PC-3 (cell line): ENCODE results near the gene RSPH6A. TPM values are rescaled to one million over a fixed set of nuclear protein-coding genes. Genes with fewer than 3 reads are reported as not detected.

Experiments
- ATAC-seq: fragments of 200-7000 bp; cut with Tn5 transposase; 2 replicates; pipeline ENCODE4 v1.9.1; 2020; ENCODE audit warnings: mild to moderate bottlenecking, moderate library complexity
- BruUV-seq: library from RNA; stranded (reverse); fragments of 400-500 nt; replicated peaks from 2 replicates; lab custom pipeline; 2021; lab: Mats Ljungman, UMichigan
- CTCF ChIA-PET: fragments of 300-600 bp; sonication (Branson Sonifier 250); formaldehyde crosslinking; loops from one replicate; lab custom pipeline; 2022; ENCODE audit warnings: antibody characterized with exemption; lab: Charles Lee
- POLR2A ChIA-PET: fragments of 300-600 bp; sonication (Branson Sonifier 250); formaldehyde crosslinking; loops from one replicate; lab custom pipeline; 2022; ENCODE audit warnings: antibody characterized with exemption; ENCODE audit not compliant: unreplicated experiment; lab: Charles Lee
- DNase-seq: peaks from one replicate; pipeline ENCODE4 v3.0.0-alpha.2; 2015
- H2AFZ ChIP-seq: fragments of 300-600 bp; sonication (generic); 2 replicates; pipeline ENCODE4 v1.6.0; 2016; ENCODE audit warnings: antibody characterized with exemption, low read length
- H3F3A ChIP-seq: fragments of 300-600 bp; sonication (generic); one replicate; pipeline ENCODE4 v1.6.0; 2017; ENCODE audit warnings: antibody characterized with exemption, low read length, control low read depth, mild to moderate bottlenecking; ENCODE audit not compliant: unreplicated experiment
- H3K27ac ChIP-seq: fragments of 300-600 bp; sonication (generic); 2 replicates; pipeline ENCODE4 v1.5.1; 2016; ENCODE audit warnings: mild to moderate bottlenecking, low read length
- H3K27me3 ChIP-seq: fragments of 300-600 bp; sonication (generic); 2 replicates; pipeline ENCODE4 v1.6.1; 2016; ENCODE audit warnings: low read length, mixed read lengths
- H3K36me3 ChIP-seq: fragments of 300-600 bp; sonication (generic); 2 replicates; pipeline ENCODE4 v1.6.1; 2016; ENCODE audit warnings: low read depth, mixed run types, low read length, mixed read lengths
- H3K4me1 ChIP-seq: fragments of 300-600 bp; sonication (generic); 2 replicates; pipeline ENCODE4 v1.5.1; 2016; ENCODE audit warnings: low read length; ENCODE audit not compliant: insufficient read depth
- H3K4me2 ChIP-seq: fragments of 300-600 bp; sonication (generic); 2 replicates; pipeline ENCODE4 v1.6.0; 2016; ENCODE audit warnings: low read length
- H3K4me3 ChIP-seq: fragments of 300-600 bp; sonication (generic); 2 replicates; pipeline ENCODE4 v1.5.1; 2016; ENCODE audit warnings: mild to moderate bottlenecking, low read length, mixed read lengths
- H3K79me2 ChIP-seq: fragments of 300-600 bp; sonication (generic); 2 replicates; pipeline ENCODE4 v1.6.1; 2017; ENCODE audit warnings: low read length, mixed read lengths
- H3K9ac ChIP-seq: fragments of 300-600 bp; sonication (generic); 2 replicates; pipeline ENCODE4 v1.6.0; 2016; ENCODE audit warnings: mild to moderate bottlenecking, low read length
- H3K9me2 ChIP-seq: fragments of 300-600 bp; sonication (generic); replicated peaks from 2 replicates; pipeline ENCODE4 v1.6.1; 2016; ENCODE audit warnings: mixed run types, low read length, mixed read lengths
- H3K9me3 ChIP-seq: fragments of 300-600 bp; sonication (generic); 2 replicates; pipeline ENCODE4 v1.6.1; 2016; ENCODE audit warnings: low read length, mixed read lengths
- H4K20me1 ChIP-seq: fragments of 300-600 bp; sonication (generic); 2 replicates; pipeline ENCODE4 v1.6.1; 2016; ENCODE audit warnings: low read length, mixed read lengths
- CTCF ChIP-seq: fragments of 300-600 bp; sonication (generic); conservative IDR thresholded peaks from 2 replicates; pipeline ENCODE4 v1.5.1; 2017; ENCODE audit warnings: antibody characterized with exemption, low read depth, mild to moderate bottlenecking, low read length
- EZH2 ChIP-seq: fragments of 300-600 bp; sonication (generic); IDR thresholded peaks from one replicate; pipeline ENCODE4 v1.6.1; 2017; ENCODE audit warnings: antibody characterized with exemption, mild to moderate bottlenecking, low read length; ENCODE audit not compliant: unreplicated experiment
- EZH2phosphoT487 ChIP-seq: fragments of 300-600 bp; sonication (generic); IDR thresholded peaks from 2 replicates; pipeline ENCODE4 v1.6.1; 2018; ENCODE audit warnings: mild to moderate bottlenecking, antibody characterized with exemption, low read length, borderline replicate concordance
- intact Hi-C: fragments of 100-400 bp; cut with micrococcal nuclease; formaldehyde crosslinking; loops from 2 replicates; pipeline ENCODE4 v1.9.0; 2023
- total RNA-seq: library from RNA; depleted of rRNA; stranded (reverse); fragments of >200 nt; gene quantifications from 2 replicates; pipeline ENCODE4 v1.2.3, GENCODE V29; 2014

The RSPH6A gene
- total RNA-seq, 1 experiment from 2014 or later = not detected

GRCh38 chr19:45805719-45806118, 9.4 kb downstream of the RSPH6A start:
- BruUV-seq = no TSS peak
- TF ChIP-seq CTCF (no peak), EZH2phosphoT487 (no peak), EZH2 (no peak)
- H3K27me3 ChIP-seq = no peaks in the 10 kb centered on the region
- no peaks in the 10 kb centered on the region for H3K36me3 ChIP-seq
- H3F3A ChIP-seq = no peaks in the 10 kb centered on the region
- no peaks in the 10 kb centered on the region for H4K20me1 ChIP-seq
- no peak overlapping the region for H3K4me3 ChIP-seq
- ChIA-PET CTCF (no interaction called here), POLR2A (no interaction called here)
- no peak overlapping the region for H3K9ac ChIP-seq
- peaks cover 7% of the 10 kb centered on the region for H3K4me1 ChIP-seq
- no peak overlapping the region for H2AFZ ChIP-seq
- no peaks in the 10 kb centered on the region for H3K9me2 ChIP-seq
- H3K9me3 ChIP-seq = no peaks in the 10 kb centered on the region
- no peak overlapping the region for H3K4me2 ChIP-seq
- no peak for ATAC-seq
- no peak overlapping the region for H3K27ac ChIP-seq
- H3K79me2 ChIP-seq = no peaks in the 10 kb centered on the region
- intact Hi-C loops = no loop called here
- no peak for DNase-seq

GRCh38 chr19:45804959-45805230, 10.2 kb downstream of the RSPH6A start:
- H3K36me3 ChIP-seq = no peaks in the 10 kb centered on the region
- H3K9ac ChIP-seq = no peak overlapping the region
- no peak overlapping the region for H3K27ac ChIP-seq
- H3K4me2 ChIP-seq = no peak overlapping the region
- ChIA-PET CTCF (no interaction called here), POLR2A (no interaction called here)
- intact Hi-C loops = no loop called here
- ATAC-seq = no peak
- BruUV-seq = no TSS peak
- no peaks in the 10 kb centered on the region for H3K9me3 ChIP-seq
- H3K79me2 ChIP-seq = no peaks in the 10 kb centered on the region
- H3K4me1 ChIP-seq = peaks cover 6% of the 10 kb centered on the region
- no peaks in the 10 kb centered on the region for H3K27me3 ChIP-seq
- H4K20me1 ChIP-seq = no peaks in the 10 kb centered on the region
- H3K4me3 ChIP-seq = no peak overlapping the region
- DNase-seq = no peak
- no peaks in the 10 kb centered on the region for H3F3A ChIP-seq
- TF ChIP-seq EZH2phosphoT487 (no peak), CTCF (no peak), EZH2 (no peak)
- no peak overlapping the region for H2AFZ ChIP-seq
- no peaks in the 10 kb centered on the region for H3K9me2 ChIP-seq

GRCh38 chr19:45804140-45804958, 10.8 kb downstream of the RSPH6A start:
- Histone ChIP-seq H3K9me3 (no peaks in the 10 kb centered on the region), H3K4me2 (no peak overlapping the region), H3K27ac (no peak overlapping the region), H3K79me2 (no peaks in the 10 kb centered on the region), H3K4me3 (no peak overlapping the region), H3K27me3 (no peaks in the 10 kb centered on the region), H3K36me3 (no peaks in the 10 kb centered on the region), H4K20me1 (no peaks in the 10 kb centered on the region), H3K4me1 (peaks cover under 1% of the 10 kb centered on the region; the same call in 1 of the 2 replicates), H3K9me2 (no peaks in the 10 kb centered on the region), H3K9ac (no peak overlapping the region), H3F3A (no peaks in the 10 kb centered on the region), H2AFZ (no peak overlapping the region)
- intact Hi-C loops = no loop called here
- BruUV-seq = no TSS peak
- ATAC-seq = no peak
- ChIA-PET CTCF (no interaction called here), POLR2A (no interaction called here)
- no peak for DNase-seq
- TF ChIP-seq EZH2phosphoT487 (no peak), EZH2 (no peak), CTCF (no peak)
